DOHH2 (cell line): ENCODE data around the gene ARHGEF16.

Experiments used
- H3F3A ChIP-seq: fragments of 200-600 bp; sonication (generic), shearing (Covaris generic); 2 replicates; pipeline ENCODE4 v1.6.0; 2016; ENCODE audit warnings: antibody characterized with exemption, mild to moderate bottlenecking; ENCODE audit not compliant: control insufficient read depth, insufficient read depth
- H3K27ac ChIP-seq: fragments of 200-600 bp; sonication (generic); 2 replicates; pipeline ENCODE4 v1.5.1; 2014; ENCODE audit warnings: low read depth, mild to moderate bottlenecking, low read length, moderate library complexity
- H3K27me3 ChIP-seq: fragments of 200-600 bp; sonication (generic); 2 replicates; pipeline ENCODE4 v1.6.1; 2014; ENCODE audit warnings: mild to moderate bottlenecking, low read length, mixed read lengths; ENCODE audit not compliant: control insufficient read depth
- H3K36me3 ChIP-seq: fragments of 200-600 bp; sonication (generic); 2 replicates; pipeline ENCODE4 v1.6.1; 2014; ENCODE audit warnings: mild to moderate bottlenecking, low read length, moderate library complexity, mixed read lengths; ENCODE audit not compliant: control insufficient read depth
- H3K4me1 ChIP-seq: fragments of 200-600 bp; sonication (generic); 2 replicates; pipeline ENCODE4 v1.6.1; 2014; ENCODE audit warnings: mild to moderate bottlenecking, low read length, mixed read lengths; ENCODE audit not compliant: control insufficient read depth
- H3K4me2 ChIP-seq: fragments of 200-600 bp; sonication (generic); 2 replicates; pipeline ENCODE4 v1.6.0; 2014; ENCODE audit warnings: mild to moderate bottlenecking, low read length, moderate library complexity
- H3K4me3 ChIP-seq: fragments of 200-600 bp; sonication (generic); 2 replicates; pipeline ENCODE4 v1.5.1; 2014; ENCODE audit warnings: mild to moderate bottlenecking, low read length, mixed read lengths
- H3K79me2 ChIP-seq: fragments of 200-600 bp; sonication (generic); 2 replicates; pipeline ENCODE4 v1.6.1; 2014; ENCODE audit warnings: mild to moderate bottlenecking, low read length, mixed read lengths; ENCODE audit not compliant: control insufficient read depth
- H3K9me2 ChIP-seq: fragments of 200-600 bp; sonication (generic); replicated peaks from 2 replicates; pipeline ENCODE4 v1.6.1; 2014; ENCODE audit warnings: mild to moderate bottlenecking, low read length, mixed read lengths; ENCODE audit not compliant: control insufficient read depth
- H3K9me3 ChIP-seq: fragments of 200-600 bp; sonication (generic); 2 replicates; pipeline ENCODE4 v1.6.1; 2014; ENCODE audit warnings: antibody characterized with exemption, low read length, mixed read lengths; ENCODE audit not compliant: control insufficient read depth, insufficient read depth
- H4K20me1 ChIP-seq: fragments of 200-600 bp; sonication (generic); 2 replicates; pipeline ENCODE4 v1.6.0; 2014; ENCODE audit warnings: low read depth, mild to moderate bottlenecking, antibody characterized with exemption, low read length, moderate library complexity; ENCODE audit not compliant: control insufficient read depth, insufficient read depth
- CTCF ChIP-seq: fragments of 200-600 bp; sonication (generic); IDR thresholded peaks from one replicate; pipeline ENCODE4 v1.5.1; 2014; ENCODE audit warnings: antibody characterized with exemption, mild to moderate bottlenecking, low read depth, low read length; ENCODE audit not compliant: poor library complexity, severe bottlenecking
- EZH2phosphoT487 ChIP-seq: fragments of 200-600 bp; sonication (generic); IDR thresholded peaks from 2 replicates; pipeline ENCODE4 v1.6.1; 2017; ENCODE audit warnings: borderline replicate concordance, mild to moderate bottlenecking, antibody characterized with exemption, low read length, moderate library complexity, mixed read lengths

The ARHGEF16 gene

DNA sequence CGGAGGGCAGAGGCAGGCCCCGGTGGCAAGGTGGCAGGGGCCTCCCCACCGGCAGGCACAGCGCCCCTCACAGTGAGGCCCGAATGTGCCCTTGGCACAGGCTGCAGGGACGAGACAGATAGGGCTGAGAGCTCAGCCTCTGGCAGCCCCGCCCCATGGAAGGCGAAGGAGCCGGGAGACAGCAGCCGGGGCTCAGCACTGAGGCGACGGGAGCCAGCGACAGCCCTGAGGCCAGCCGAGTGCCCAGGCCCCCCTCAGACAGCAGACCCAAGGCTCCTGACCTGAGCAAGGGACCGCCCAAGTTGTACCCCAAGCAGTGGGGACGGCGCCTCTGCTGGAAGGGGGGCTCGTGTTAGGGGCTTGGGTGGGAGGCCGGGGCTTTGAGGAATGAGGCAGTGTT lies 43.1 kb downstream of the ARHGEF16 start:
- Histone ChIP-seq H3K9me2 (no peaks in the 10 kb centered on the region), H3K27me3 (no peaks in the 10 kb centered on the region), H3K4me2 (no peak overlapping the region), H3K27ac (no peak overlapping the region), H3K36me3 (no peaks in the 10 kb centered on the region), H3K9me3 (no peaks in the 10 kb centered on the region), H3K4me1 (no peaks in the 10 kb centered on the region), H3K79me2 (no peaks in the 10 kb centered on the region), H4K20me1 (no peaks in the 10 kb centered on the region), H3F3A (no peaks in the 10 kb centered on the region), H3K4me3 (no peak overlapping the region)
- TF ChIP-seq EZH2phosphoT487 (no peak), CTCF (no peak)

DNA sequence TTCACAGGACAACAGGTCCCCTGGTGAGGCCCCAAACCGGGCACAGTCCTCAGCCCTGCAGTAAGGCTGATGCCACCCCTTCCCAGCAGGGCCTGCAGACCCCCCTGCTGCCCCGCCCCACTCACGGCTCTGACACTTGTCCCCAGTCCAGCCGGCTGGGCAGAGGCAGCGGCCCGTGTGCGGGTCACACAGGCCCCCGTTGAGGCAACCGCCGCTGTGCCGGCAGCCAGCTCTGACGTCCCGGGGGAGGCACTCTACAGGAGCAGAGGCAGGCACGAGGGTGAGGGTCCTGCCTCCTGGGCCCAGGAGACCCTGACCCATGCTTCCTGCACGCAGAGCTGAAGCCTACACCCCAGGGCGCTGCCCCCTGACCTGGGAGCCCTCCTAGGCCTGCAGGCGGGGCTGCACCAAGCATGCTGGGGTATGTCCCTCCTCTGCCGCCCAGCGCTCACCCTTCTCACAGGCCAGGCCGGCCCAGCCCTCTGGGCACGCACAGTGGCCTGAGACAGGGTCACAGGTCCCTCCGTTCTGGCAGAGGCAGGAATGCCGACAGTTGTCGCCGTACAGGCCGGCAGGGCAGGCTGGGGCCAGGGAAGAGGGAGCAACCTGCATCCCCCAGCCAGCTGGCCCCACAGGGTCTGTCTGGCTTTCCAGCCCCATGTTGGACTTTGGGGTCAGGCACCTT lies 43.9 kb downstream of the ARHGEF16 start:
- no peak overlapping the region for H3K4me2 ChIP-seq
- TF ChIP-seq EZH2phosphoT487, result no peak
- TF ChIP-seq CTCF, result no peak
- H3K27ac ChIP-seq, result no peak overlapping the region
- H3K79me2 ChIP-seq, result no peaks in the 10 kb centered on the region
- no peaks in the 10 kb centered on the region for H4K20me1 ChIP-seq
- no peaks in the 10 kb centered on the region for H3K27me3 ChIP-seq
- no peaks in the 10 kb centered on the region for H3K9me2 ChIP-seq
- H3K9me3 ChIP-seq, result no peaks in the 10 kb centered on the region
- no peaks in the 10 kb centered on the region for H3K4me1 ChIP-seq
- H3K4me3 ChIP-seq, result no peak overlapping the region
- no peaks in the 10 kb centered on the region for H3F3A ChIP-seq
- H3K36me3 ChIP-seq, result no peaks in the 10 kb centered on the region

- Histone ChIP-seq H3K9me3 (no peaks in the 10 kb centered on the region), H3K27ac (no peak overlapping the region), H3K4me2 (no peak overlapping the region), H3K27me3 (no peaks in the 10 kb centered on the region), H3K4me3 (no peak overlapping the region), H3F3A (no peaks in the 10 kb centered on the region), H3K36me3 (no peaks in the 10 kb centered on the region), H3K9me2 (no peaks in the 10 kb centered on the region), H4K20me1 (no peaks in the 10 kb centered on the region), H3K79me2 (no peaks in the 10 kb centered on the region), H3K4me1 (no peaks in the 10 kb centered on the region)
- TF ChIP-seq EZH2phosphoT487 (no peak), CTCF (no peak)
These were observed 44.5 kb downstream of the ARHGEF16 start for GRCh38 chr1:3498986-3499385.
